Kidney (tissue), 14 donors: ENCODE measurements around the gene C22orf39. TPM values are rescaled to one million over a fixed set of nuclear protein-coding genes. Genes with fewer than 3 reads are reported as not detected.

Experiments used
- DNase-seq, 5 donors: peaks; one replicate each; pipeline ENCODE4 v3.0.0-alpha.2; 2013 to 2020
- FAIRE-seq: peaks from 2 replicates; lab custom pipeline; 2012; peaks lifted over from hg19 to GRCh38; lab: Jason Lieb, UNC
- H3K27ac ChIP-seq, 2 donors: one replicate each; pipeline ENCODE4 v1.7.0; 2013; ENCODE audit warnings: low read depth in 2 of 2, low read length in 2 of 2, inconsistent platforms in 1 of 2
- H3K27me3 ChIP-seq: one replicate; pipeline ENCODE4 v1.7.1; 2013; ENCODE audit warnings: low read length, inconsistent platforms; ENCODE audit not compliant: control insufficient read depth, insufficient read depth
- H3K36me3 ChIP-seq, 3 donors: one replicate each; pipeline versions ENCODE4 v1.7.0 to v1.7.1; 2013; ENCODE audit warnings: low read length in 3 of 3, control low read depth in 1 of 3, inconsistent platforms in 1 of 3; ENCODE audit not compliant: insufficient read depth in 3 of 3, control insufficient read depth in 2 of 3
- H3K4me1 ChIP-seq, 3 donors: one replicate each; pipeline versions ENCODE4 v1.7.0 to v1.7.1; 2013; ENCODE audit warnings: low read length in 3 of 3, inconsistent platforms in 1 of 3, low read depth in 1 of 3; ENCODE audit not compliant: control insufficient read depth in 2 of 3, insufficient read depth in 2 of 3
- H3K4me3 ChIP-seq, 3 donors: one replicate each; pipeline versions ENCODE4 v1.7.0 to v1.8.1; 2013; ENCODE audit warnings: low read length in 3 of 3, control low read depth in 1 of 3, inconsistent platforms in 1 of 3
- H3K9ac ChIP-seq, 3 donors: one replicate each; pipeline versions ENCODE4 v1.7.0 to v1.7.1; 2013; ENCODE audit warnings: low read length in 3 of 3, control low read depth in 1 of 3, inconsistent platforms in 1 of 3
- H3K9me3 ChIP-seq, 3 donors: one replicate each; pipeline versions ENCODE4 v1.7.0 to v1.7.1; 2013; ENCODE audit warnings: low read length in 3 of 3, control low read depth in 1 of 3, inconsistent platforms in 1 of 3; ENCODE audit not compliant: control insufficient read depth in 2 of 3, insufficient read depth in 1 of 3
- CTCF ChIP-seq: IDR thresholded peaks from 3 replicates; pipeline ENCODE4 v1.5.1; 2012; ENCODE audit warnings: mild to moderate bottlenecking, moderate library complexity, borderline replicate concordance; ENCODE audit not compliant: insufficient read depth; ENCODE audit errors: extremely low read depth
- intact Hi-C: fragments of 100-400 bp; cut with DNase I; formaldehyde crosslinking; loops from one replicate; pipeline ENCODE4 v1.11.1; 2022
- polyA plus RNA-seq: library from polyadenylated mRNA; stranded (reverse); fragments of 350-450 nt; fragmentation: Illumina TruSeq; extraction: RNeasy Lipid Tissue Mini Kit (QIAGEN cat#74804); gene quantifications from one replicate; pipeline ENCODE4 v1.2.3, GENCODE V29; 2014; ENCODE audit warnings: low read depth, low replicate concordance; ENCODE audit not compliant: insufficient read depth
- total RNA-seq: library from RNA; stranded (reverse); fragmentation: NEBNext Ultra II Directional; extraction: Animal tissue kit (Norgen Biotek cat#: 25700); gene quantifications from one replicate; pipeline ENCODE4 v1.2.1, GENCODE V29; 2021
- donor health status: control.
- donor health status: control.
- donor health status: control.
- donor health status: control.
- donor health status: control.
- donor health status: DM: yes; HTN: yes; CAD: no.
- donor health status: Normal renal cell carcinoma (clear cell type).

Gene C22orf39
- total and polyA plus RNA-seq, 2 donors from 2014 or later, result 27.1 to 54.4 TPM

- H3K36me3 ChIP-seq, result peaks cover 0 to 61% (median 23%) of the 10 kb centered on the region in 3 donors
- FAIRE-seq (no peak), DNase-seq (no peak)
- H3K9me3 ChIP-seq, result no peaks in the 10 kb centered on the region
- H3K9ac ChIP-seq, result no peak overlapping the region
- TF ChIP-seq CTCF, result no peak
- H3K27ac ChIP-seq, result no peak overlapping the region
- no peaks in the 10 kb centered on the region for H3K27me3 ChIP-seq
- intact Hi-C loops, result no loop called here
- H3K4me1 ChIP-seq, result no peaks in the 10 kb centered on the region
- H3K4me3 ChIP-seq, result no peak overlapping the region
These were observed 44.8 kb downstream of the C22orf39 start for GRCh38 chr22:19402642-19403191.

GRCh38 chr22:19401483-19401882, 46.0 kb downstream of the C22orf39 start:
- Histone ChIP-seq H3K4me3 (no peak overlapping the region), H3K27ac (no peak overlapping the region)

GRCh38 chr22:19400881-19401280, 46.6 kb downstream of the C22orf39 start:
- FAIRE-seq, result no peak
- no peak overlapping the region for H3K27ac ChIP-seq
- no peak overlapping the region for H3K9ac ChIP-seq
- H3K36me3 ChIP-seq, result peaks cover 0 to 64% (median 21%) of the 10 kb centered on the region in 3 donors
- no peaks in the 10 kb centered on the region for H3K9me3 ChIP-seq
- no peak overlapping the region for H3K4me3 ChIP-seq
- TF ChIP-seq CTCF, result no peak
- DNase-seq, result peak in 1 of 5 donors; percentile 20
- no peaks in the 10 kb centered on the region for H3K27me3 ChIP-seq
- no peaks in the 10 kb centered on the region for H3K4me1 ChIP-seq
- intact Hi-C loops, result no loop called here

More at GRCh38 chr22:19401483-19401882, 46.0 kb downstream of the C22orf39 start:
- Histone ChIP-seq H3K9me3 (no peaks in the 10 kb centered on the region), H3K4me1 (no peaks in the 10 kb centered on the region), H3K27me3 (no peaks in the 10 kb centered on the region), H3K9ac (no peak overlapping the region), H3K36me3 (peaks cover 0 to 64% (median 22%) of the 10 kb centered on the region in 3 donors)
- no peak for TF ChIP-seq CTCF
- intact Hi-C loops, result no loop called here
- FAIRE-seq (no peak), DNase-seq (no peak)

- no peaks in the 10 kb centered on the region for H3K9me3 ChIP-seq
- H3K4me1 ChIP-seq, result no peaks in the 10 kb centered on the region
- no peak for TF ChIP-seq CTCF
- FAIRE-seq, result no peak
- H3K27ac ChIP-seq, result no peak overlapping the region
- no peak for DNase-seq
- peaks cover 0 to 66% (median 29%) of the 10 kb centered on the region in 3 donors for H3K36me3 ChIP-seq
- H3K9ac ChIP-seq, result no peak overlapping the region
- intact Hi-C loops, result no loop called here
- H3K27me3 ChIP-seq, result no peaks in the 10 kb centered on the region
- H3K4me3 ChIP-seq, result no peak overlapping the region
These were observed 48.9 kb downstream of the C22orf39 start for GRCh38 chr22:19398652-19399051.
